ENCODE measurements around the gene VARS2.

The VARS2 gene

DNA sequence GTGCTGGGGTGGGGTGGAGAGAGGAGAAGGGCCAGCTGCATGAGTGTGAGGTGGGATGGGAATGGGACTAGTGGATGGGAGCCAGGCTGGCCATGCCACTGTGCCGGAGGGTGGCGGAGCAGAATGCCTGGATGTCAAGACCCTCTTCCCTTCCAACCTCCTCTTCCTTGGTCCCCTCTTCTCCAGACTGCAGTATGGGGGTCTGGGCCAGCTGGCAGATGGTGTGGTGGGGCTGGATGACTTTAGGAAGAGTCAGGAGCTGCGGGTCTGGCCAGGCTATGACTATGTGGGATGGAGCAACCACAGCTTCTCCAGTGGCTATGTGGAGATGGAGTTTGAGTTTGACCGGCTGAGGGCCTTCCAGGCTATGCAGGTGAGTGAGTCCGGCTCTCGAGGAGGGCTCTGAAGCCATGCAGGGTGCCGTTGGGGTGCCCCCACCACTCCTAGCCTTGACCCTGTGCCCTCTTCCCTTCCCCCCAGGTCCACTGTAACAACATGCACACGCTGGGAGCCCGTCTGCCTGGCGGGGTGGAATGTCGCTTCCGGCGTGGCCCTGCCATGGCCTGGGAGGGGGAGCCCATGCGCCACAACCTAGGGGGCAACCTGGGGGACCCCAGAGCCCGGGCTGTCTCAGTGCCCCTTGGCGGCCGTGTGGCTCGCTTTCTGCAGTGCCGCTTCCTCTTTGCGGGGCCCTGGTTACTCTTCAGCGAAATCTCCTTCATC lies 22.1 kb upstream of the VARS2 start:
- TF ChIP-seq, protein P1, sequence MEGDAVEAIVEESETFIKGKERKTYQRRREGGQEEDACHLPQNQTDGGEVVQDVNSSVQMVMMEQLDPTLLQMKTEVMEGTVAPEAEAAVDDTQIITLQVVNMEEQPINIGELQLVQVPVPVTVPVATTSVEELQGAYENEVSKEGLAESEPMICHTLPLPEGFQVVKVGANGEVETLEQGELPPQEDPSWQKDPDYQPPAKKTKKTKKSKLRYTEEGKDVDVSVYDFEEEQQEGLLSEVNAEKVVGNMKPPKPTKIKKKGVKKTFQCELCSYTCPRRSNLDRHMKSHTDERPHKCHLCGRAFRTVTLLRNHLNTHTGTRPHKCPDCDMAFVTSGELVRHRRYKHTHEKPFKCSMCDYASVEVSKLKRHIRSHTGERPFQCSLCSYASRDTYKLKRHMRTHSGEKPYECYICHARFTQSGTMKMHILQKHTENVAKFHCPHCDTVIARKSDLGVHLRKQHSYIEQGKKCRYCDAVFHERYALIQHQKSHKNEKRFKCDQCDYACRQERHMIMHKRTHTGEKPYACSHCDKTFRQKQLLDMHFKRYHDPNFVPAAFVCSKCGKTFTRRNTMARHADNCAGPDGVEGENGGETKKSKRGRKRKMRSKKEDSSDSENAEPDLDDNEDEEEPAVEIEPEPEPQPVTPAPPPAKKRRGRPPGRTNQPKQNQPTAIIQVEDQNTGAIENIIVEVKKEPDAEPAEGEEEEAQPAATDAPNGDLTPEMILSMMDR (conservative IDR thresholded peaks at IDR 0.05): no peak
- H3K27ac ChIP-seq: no peak overlapping the region

DNA sequence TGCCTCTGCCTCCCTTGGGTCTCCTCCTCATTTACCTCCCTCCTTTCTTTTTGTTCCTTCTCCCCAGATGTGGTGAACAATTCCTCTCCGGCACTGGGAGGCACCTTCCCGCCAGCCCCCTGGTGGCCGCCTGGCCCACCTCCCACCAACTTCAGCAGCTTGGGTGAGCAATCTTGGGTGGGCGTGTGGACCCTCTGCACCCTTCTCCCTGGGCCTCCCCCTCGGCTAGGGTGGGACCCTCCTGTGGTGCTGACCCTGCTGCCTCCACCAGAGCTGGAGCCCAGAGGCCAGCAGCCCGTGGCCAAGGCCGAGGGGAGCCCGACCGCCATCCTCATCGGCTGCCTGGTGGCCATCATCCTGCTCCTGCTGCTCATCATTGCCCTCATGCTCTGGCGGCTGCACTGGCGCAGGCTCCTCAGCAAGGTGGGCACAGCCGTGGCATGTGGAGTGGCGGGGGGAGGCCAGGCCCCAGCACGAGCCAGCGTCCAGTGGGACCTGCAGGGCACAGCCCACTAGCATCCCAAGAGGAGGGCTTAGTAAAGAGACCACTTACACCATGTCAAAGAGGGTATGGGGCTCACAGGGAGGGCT lies 20.9 kb upstream of the VARS2 start:
- TF ChIP-seq, protein P1 (conservative IDR thresholded peaks at IDR 0.05): 0 out of 2 replicates have a peak, but pooled peaks have one; percentile 7

DNA sequence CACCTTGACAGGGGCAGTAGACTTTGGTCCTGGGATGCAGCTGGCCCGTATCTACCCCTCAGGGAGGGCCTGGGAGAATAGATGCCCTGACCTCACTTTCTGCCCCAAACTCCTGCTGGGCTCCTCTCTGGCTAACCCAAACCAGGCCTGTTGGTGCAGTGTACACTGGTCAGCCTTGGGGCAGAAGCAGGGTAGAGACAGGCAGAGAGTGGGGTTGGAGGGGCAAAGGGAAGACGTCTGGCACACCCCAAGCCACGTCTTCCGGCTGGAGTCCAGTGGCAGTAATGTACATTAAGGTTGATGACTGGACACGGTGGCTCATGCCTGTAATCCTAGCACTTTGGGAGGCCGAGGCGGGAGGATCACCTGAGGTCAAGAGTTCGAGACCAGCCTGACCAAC lies 20.4 kb upstream of the VARS2 start:
- TF ChIP-seq, protein P1 (conservative IDR thresholded peaks at IDR 0.05): no peak
- no peak overlapping the region for H3K27ac ChIP-seq

More for the DNA sequence above, 20.9 kb upstream of the VARS2 start:
- H3K27ac ChIP-seq: no peak overlapping the region

DNA sequence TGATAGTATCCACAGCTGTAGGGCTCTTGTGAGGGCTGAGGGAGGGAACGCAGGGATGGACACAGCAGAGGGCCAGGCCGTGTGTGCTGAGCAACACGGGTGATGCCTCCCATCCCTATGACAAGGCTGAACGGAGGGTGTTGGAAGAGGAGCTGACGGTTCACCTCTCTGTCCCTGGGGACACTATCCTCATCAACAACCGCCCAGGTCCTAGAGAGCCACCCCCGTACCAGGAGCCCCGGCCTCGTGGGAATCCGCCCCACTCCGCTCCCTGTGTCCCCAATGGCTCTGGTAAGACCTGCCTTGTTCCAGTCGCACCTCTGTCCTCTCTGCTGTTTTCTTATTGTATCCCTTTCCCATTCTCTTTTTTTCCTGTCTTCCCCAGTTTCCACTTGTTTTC lies 19.7 kb upstream of the VARS2 start:
- H3K27ac ChIP-seq: no peak overlapping the region
- TF ChIP-seq, protein P1 (conservative IDR thresholded peaks at IDR 0.05): no peak

DNA sequence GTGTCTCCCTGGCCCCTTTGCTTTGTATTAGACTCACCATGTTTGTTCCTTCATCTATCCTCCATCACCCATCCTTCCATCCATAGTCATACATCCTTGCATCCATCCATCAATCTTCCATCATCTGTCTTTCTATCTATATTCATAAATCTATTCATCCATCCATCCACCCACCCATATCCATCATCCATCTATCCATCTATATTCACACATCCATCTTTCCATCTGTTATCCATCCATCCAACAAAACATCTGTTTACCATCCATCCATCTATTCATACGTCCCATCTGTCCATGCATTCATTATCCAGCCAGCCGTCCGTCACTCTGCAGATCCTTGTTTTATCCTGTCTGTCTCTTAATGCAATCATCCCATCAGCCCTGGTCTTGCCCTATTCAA lies 19.1 kb upstream of the VARS2 start:
- TF ChIP-seq, protein P1 (conservative IDR thresholded peaks at IDR 0.05): no peak

DNA sequence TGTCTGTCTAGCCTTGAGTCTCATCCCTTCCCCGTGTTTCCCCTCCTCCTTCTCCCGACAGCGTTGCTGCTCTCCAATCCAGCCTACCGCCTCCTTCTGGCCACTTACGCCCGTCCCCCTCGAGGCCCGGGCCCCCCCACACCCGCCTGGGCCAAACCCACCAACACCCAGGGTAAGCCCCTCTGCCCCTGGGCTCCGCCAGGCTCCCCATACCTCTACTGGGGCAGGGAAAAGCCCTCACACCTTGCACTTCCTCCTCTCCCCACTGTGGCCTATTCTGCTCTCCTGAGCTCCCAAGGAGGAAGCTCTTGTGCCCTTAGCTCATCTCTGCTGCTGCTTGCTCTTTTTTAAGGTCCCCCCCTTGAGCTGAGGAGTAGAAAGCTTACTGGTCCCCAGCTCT lies 18.7 kb upstream of the VARS2 start:
- no peak overlapping the region for H3K27ac ChIP-seq
- TF ChIP-seq, protein P1 (conservative IDR thresholded peaks at IDR 0.05): no peak

More for the DNA sequence above, 19.1 kb upstream of the VARS2 start:
- H3K27ac ChIP-seq: no peak overlapping the region

DNA sequence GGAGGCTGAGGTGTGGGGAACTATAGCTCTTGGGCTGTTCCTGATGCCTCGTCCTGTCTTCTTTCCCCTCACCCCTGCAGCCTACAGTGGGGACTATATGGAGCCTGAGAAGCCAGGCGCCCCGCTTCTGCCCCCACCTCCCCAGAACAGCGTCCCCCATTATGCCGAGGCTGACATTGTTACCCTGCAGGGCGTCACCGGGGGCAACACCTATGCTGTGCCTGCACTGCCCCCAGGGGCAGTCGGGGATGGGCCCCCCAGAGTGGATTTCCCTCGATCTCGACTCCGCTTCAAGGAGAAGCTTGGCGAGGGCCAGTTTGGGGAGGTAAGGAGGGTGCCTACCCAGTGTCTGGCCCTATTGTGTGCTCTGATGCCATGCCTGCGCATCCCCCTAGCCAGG lies 17.5 kb upstream of the VARS2 start:
- TF ChIP-seq, protein P1 (conservative IDR thresholded peaks at IDR 0.05): no peak
- no peak overlapping the region for H3K27ac ChIP-seq
